DMS114 treated with DMSO at 0.1 percent for 48 hours (cell line): ENCODE measurements around the gene ATG4A.

Experiments used
- DNase-seq: peaks from one replicate; lab custom pipeline; 2025; ENCODE audit not compliant: unreplicated experiment; lab: John Stamatoyannopoulos, UW

Gene ATG4A, protein sequence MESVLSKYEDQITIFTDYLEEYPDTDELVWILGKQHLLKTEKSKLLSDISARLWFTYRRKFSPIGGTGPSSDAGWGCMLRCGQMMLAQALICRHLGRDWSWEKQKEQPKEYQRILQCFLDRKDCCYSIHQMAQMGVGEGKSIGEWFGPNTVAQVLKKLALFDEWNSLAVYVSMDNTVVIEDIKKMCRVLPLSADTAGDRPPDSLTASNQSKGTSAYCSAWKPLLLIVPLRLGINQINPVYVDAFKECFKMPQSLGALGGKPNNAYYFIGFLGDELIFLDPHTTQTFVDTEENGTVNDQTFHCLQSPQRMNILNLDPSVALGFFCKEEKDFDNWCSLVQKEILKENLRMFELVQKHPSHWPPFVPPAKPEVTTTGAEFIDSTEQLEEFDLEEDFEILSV

DNA sequence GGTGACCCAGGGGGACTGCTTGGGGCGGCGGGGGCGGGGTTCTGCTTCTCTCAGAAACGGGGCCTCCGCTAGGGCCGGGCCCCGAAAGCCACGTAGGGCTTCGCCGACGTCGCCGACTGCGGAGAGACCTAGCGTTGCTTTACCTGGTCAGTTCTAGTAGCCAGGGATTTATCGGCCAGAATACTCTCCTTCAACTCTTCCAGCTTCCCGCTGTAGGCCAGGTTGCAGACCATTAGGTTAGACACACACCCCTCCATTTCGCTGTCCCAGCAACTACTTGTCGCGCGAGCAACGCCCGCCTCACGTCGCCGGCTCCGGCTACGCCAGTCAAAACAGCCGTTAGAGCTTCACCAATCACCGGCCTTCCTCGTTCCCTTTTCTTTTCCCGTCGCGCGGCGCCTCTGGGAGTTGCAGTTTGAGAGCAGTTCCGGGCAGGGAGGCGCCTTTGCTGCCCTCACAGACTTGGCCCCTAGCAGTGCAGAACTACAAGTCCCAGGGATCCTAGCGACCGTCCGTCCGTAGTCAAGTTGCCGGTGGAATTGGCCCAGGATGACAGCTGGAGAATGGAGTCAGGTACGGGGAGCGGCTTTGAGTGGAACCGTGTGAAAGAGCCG is at the start of gene ATG4A, which contains the start of gene PSMD10:
Gene ATG4A, plus strand, starts transcription at position 515 of the 614 bp plus-strand sequence. Its CDS starts 49 bp downstream, at position 564.
Gene PSMD10, minus strand, starts transcription at position 279 of the 614 bp plus-strand sequence. Its CDS starts 22 bp downstream, at position 257.
- peak; percentile 96 for DNase-seq

- no peak for DNase-seq
Measured at GRCh38 chrX:108044554-108045256, 46.9 kb upstream of the ATG4A start, which contains the start of gene VSIG1. VSIG1 (plus strand) TSS chrX:108045065; CDS start chrX:108045131, 66 bp downstream.

- DNase-seq = no peak
Measured at GRCh38 chrX:108049649-108050048, 41.9 kb upstream of the ATG4A start.

DNA sequence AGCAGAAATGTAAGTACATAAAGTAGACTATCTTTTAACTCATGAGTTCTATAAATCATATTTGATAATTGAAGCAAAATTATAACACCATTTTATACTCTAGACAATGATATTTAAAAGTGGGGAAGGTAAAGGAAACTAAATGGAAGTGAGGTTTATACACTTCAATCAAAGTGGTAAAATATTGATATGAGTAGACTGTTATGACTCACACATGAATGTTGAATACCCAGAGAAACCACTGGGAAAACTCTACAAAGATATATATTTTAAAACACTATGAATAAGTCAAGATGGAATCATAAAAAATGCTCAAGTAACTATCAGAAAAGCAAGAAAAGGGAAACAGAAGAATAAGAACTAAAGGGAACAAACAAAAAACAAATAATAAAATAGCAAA is 38.4 kb upstream of the ATG4A start:
- no peak for DNase-seq

- no peak for DNase-seq
Measured at GRCh38 chrX:108055546-108055945, 36.0 kb upstream of the ATG4A start.

GRCh38 chrX:108059801-108060200 is 31.8 kb upstream of the ATG4A start:
- no peak for DNase-seq

DNA sequence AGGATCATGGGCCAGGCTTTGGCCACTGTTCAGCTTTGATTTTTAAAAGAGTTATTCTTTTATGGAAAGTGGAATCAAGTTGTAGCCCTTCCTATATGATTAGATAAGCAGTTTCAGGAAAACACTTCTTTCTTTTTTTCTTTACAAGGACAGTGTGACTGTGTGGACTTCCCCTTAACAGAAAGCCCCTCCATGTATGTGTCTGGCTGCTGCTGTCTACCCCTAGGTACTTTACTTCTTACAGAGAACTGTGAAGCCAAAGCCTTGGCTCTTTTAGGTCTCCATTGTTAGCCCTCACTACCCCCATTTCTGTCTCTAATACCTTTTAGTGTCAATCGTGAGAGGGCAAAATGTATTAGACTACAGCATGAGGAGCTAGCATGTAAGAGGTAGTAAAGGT is 27.6 kb upstream of the ATG4A start:
- DNase-seq = no peak

DNA sequence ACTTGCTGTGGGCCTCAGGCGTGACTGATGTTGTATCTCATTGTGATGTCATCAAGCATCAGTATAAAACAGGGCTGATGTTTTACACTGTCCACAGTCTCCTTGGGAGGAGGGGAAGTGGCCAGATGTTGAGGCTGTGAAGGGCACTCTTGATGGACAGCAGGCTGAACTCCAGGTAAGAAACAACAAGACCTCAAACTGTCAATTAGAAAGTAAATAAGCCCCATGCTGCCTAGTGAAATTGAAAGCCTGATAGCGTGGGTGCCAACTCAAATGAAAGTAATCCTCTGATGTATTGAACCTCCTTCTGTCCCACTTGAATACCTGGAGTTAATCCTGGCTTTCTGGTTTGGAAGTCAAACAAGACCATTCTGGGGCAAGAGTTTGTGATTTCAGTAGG is 27.0 kb upstream of the ATG4A start:
- DNase-seq = no peak

DNA sequence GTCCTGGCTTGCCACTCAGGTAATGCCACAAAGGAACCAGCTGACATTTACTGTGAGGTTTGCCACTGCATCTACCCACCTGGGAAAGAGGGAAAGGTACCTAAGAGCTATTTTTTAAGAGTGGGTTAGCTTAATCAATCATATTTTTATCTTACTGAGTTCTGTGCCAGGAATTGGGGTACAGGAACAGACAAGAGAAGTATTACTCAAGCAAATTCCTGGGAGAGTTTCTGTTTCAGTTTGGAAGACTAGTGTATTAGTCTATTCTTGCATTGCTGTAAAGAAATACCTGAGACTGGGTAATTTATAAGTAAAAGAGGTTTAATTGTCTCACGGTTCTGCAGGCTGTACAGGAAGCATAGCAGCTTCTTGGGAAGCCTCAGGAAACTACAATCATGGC is 23.5 kb upstream of the ATG4A start:
- no peak for DNase-seq

DNA sequence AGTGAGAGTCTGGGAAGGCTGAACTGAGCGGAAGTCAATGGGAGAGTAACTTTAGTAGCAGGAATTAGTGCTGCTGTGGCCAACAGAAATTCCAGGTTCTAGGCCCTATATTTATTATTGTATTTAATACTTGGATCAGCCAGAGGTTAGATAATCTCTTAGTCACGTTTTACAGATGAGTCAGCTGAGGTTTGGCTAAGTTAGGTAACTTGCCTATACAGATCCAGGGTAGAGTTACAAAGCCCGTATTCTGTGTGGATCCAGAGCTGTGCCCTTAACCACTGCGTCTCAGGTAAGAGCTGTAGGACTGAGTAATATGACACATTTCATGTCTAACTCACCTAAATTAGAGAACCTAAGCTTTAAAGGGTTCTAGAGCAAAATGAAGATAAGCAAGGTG is 20.7 kb upstream of the ATG4A start:
- no peak for DNase-seq

DNA sequence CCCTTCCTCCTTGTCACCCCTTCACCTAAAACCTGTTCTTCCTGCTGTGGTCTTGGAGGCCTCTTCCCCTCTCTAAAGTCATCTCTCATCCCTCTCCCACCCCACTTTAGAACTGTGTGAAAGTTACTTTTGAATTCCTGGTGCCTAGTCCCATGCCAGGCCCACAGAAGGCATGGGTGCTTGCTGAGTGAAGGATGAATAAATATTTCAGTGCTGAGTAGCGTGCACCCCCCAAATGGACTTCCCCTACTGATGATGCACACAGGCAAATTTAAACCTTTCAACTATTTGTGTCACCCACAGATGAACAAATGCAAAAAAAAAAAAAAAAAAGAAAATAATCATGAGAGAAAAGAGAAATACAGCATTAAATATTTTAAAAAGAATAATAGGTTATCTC is 20.0 kb upstream of the ATG4A start:
- DNase-seq = no peak

GRCh38 chrX:108072746-108073145 is 18.8 kb upstream of the ATG4A start:
- no peak for DNase-seq

DNA sequence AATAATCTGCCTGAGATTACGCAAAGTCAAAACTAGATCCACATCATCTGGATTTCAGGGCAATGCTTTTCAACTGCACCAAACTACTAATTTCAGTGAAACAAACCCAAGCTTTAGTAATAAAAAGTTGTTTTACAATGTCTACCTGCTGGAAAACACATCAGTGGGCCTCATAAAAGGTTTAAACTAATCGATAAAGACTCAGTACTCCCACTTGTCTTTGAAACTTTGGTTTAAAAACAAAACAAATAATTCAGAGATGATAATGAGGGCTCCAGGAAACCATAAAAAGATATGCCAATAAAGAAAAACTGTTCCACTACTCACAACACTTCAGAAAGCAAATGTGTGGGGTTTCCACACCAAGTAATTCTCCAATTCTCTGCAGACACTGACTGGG is 10.5 kb upstream of the ATG4A start:
- DNase-seq = no peak

DNA sequence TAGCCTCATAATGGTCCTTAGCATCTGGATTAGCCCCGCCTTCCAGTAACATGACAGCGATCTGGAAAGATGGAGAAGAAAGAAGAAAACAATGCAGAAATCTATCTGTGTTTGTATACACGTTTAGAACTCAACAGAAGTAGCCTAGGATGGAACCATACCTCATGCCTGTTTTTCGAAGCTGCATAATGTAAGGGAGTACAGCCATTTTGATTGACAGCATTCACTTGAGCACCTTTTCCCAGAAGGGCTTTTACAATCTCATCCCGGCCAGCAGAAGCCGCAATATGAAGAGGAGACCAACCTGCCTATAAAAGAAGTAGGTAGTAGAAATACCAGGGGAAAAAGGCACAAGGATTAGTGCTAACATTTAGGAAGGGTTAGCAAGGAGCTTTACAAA is 3.8 kb upstream of the ATG4A start:
- no peak for DNase-seq

DNA sequence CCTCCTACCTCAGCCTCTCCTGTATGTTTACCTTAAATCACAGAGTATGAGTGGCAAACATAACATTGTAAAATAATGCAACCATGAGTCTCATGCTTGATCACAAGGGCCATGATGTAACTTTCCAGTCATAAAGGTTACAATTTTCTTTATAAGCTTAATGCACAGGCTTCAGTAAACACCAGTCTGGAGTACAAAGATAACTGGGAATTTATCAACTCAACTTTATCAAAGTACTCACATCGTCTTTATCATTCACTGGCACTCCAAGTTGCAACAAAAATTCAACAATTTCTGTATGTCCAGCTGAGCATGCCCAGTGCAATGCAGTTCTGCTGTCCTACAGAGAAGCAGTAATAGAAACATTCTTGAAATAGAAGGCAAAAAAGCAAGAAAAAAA is 3.1 kb upstream of the ATG4A start:
- no peak for DNase-seq

GRCh38 chrX:108090491-108091263 is 901 bp upstream of the ATG4A start:
- peak; percentile 11 for DNase-seq

DNA sequence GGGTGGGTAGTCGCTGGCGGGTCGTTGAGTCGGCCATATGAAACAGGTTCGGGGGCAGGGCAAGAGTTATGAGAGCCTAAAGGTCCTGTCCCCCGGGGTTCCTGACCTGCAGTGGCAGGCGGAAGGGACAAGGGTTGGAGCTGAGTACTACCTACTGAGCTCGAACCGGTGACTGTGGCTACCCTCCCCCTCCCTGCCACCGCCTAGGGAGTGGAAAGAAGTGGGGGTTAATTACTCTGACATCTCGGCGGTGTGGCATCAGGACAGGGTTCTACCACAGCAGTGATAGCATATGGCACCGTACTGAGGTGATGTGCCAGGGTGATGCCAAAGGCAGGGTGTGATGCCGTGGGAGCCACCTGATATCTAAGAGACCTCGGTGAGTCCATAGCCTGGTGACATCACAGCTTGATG is 307 bp downstream of the ATG4A start:
- DNase-seq = no peak

DNA sequence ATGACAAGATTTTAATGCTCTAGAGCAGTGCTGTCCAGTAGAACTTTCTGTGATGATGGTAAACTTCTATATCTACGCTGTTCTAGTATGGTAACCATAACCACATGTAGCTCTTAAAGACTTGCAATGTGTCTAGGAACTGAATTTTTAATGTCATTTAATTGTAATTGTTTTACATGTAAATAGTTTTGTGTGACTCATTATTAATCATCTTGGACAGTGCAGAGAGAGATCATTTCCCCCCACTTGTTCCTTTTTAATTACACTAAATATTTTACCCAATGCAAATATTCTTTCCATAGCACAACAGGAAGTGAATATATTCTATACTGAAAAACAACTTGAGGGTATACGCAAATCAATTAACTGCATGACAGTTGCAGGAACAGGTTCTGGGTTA is 5.8 kb downstream of the ATG4A start:
- no peak for DNase-seq

- DNase-seq = no peak
Measured at GRCh38 chrX:108105473-108105872, 13.9 kb downstream of the ATG4A start.

DNA sequence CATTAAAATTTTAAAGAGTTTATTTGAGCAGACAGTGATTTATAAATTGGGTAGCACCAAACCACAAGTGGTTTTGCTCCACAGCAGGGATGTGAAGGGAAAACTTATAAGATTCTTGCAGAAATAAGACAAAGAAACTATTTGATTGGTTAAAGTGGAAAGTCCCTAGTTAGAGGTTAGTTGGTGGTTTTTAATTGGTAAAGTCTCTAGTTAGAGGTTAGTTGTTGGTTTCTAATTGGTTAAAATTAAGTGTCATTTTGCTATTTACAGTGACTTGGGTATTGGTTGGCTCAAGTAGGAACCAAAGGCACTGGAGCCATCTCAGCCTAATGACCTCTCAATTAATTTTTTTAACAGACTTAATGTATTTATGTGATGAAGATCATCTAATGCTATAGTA is 23.0 kb downstream of the ATG4A start:
- no peak for DNase-seq

DNA sequence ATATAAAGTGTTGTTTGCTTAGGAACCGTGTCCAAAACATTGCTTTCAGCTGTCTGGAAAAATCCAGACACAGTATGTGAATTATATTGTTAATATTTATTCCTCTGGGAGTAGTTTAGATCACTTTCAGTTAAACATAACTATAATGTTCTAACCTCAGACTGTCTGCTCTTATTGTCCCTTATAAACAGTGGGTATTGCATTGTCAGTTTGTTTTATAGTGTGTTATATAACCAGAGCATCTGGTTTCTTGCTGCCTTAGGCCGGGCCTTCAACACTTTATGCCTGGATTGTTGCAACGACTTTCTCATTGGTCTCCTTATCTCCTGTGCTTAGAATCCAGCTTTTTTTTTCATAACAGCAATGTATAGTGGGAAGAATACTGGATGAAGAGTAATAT is 26.4 kb downstream of the ATG4A start:
- DNase-seq = no peak
